ENCODE data around the gene RAI14.
"Not testable (repeated sequence)": the region's sequence is repeated elsewhere in the genome, so short reads cannot be mapped to it uniquely, and the experiment has no call there.

Gene RAI14

GRCh38 chr5:34775886-34776285 is 119.8 kb downstream of the RAI14 start:
- FAIRE-seq = no peak

- FAIRE-seq = no peak
These were observed 122.1 kb downstream of the RAI14 start for GRCh38 chr5:34778091-34778850.

- FAIRE-seq = not testable (repeated sequence)
These were observed 127.8 kb downstream of the RAI14 start for GRCh38 chr5:34783892-34784291.

- no peak for FAIRE-seq
These were observed 130.9 kb downstream of the RAI14 start for GRCh38 chr5:34787035-34787434.

- FAIRE-seq = no peak
These were observed 132.9 kb downstream of the RAI14 start for GRCh38 chr5:34789021-34789531.

- FAIRE-seq = no peak
These were observed 133.5 kb downstream of the RAI14 start for GRCh38 chr5:34789639-34790038.

GRCh38 chr5:34790069-34790468 is 133.9 kb downstream of the RAI14 start:
- FAIRE-seq = no peak

- FAIRE-seq = no peak
These were observed 135.7 kb downstream of the RAI14 start for GRCh38 chr5:34791761-34792244.

- no peak for FAIRE-seq
These were observed 146.9 kb downstream of the RAI14 start for GRCh38 chr5:34802834-34803563.

- no peak for FAIRE-seq
These were observed 148.0 kb downstream of the RAI14 start for GRCh38 chr5:34803974-34804732.

GRCh38 chr5:34804913-34805312 is 148.8 kb downstream of the RAI14 start:
- no peak for FAIRE-seq

GRCh38 chr5:34806532-34806931 is 150.4 kb downstream of the RAI14 start:
- no peak for FAIRE-seq

GRCh38 chr5:34811706-34812105 is 155.6 kb downstream of the RAI14 start:
- FAIRE-seq = no peak

GRCh38 chr5:34813509-34813908 is 157.4 kb downstream of the RAI14 start:
- FAIRE-seq = no peak

GRCh38 chr5:34817558-34818351 is 161.6 kb downstream of the RAI14 start:
- FAIRE-seq = no peak

GRCh38 chr5:34818717-34819116 is 162.6 kb downstream of the RAI14 start:
- FAIRE-seq = no peak

GRCh38 chr5:34820593-34820992 is 164.5 kb downstream of the RAI14 start:
- no peak for FAIRE-seq

GRCh38 chr5:34822956-34823715 is 167.0 kb downstream of the RAI14 start:
- FAIRE-seq = no peak

- FAIRE-seq = no peak
These were observed 170.2 kb downstream of the RAI14 start for GRCh38 chr5:34826347-34826746.

- no peak for FAIRE-seq
These were observed 171.7 kb downstream of the RAI14 start for GRCh38 chr5:34827588-34828506.
